ENCODE measurements around the gene PALLD. TPM values are rescaled to one million over a fixed set of nuclear protein-coding genes. Genes with fewer than 3 reads are reported as not detected.

The PALLD gene
- total RNA-seq, 4 donors from 2014 or later = 1,036 to 2,270 (median 2,202) TPM

DNA sequence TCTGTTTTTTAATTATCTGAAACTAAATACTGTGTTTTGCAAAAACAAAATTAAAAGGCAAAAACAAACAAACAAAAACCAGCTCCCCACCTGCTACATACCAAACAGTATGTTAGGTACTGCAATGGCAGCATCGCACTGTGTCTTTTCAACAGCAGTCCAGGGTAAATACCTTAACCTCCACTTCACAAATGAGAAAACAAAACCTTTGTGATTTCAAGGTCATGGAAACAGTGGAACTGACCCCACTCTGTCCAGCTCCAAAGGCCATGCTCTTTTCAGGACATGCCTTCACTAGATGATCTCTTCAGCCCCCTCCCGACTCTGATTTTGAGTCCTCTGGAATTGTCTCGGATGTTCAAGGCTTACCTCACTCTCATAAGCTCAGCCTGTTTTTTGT lies 329.8 kb downstream of the PALLD start:
- WGBS, 2 donors (ENCODE audit: low coverage in 1 of 2) = 90 to 93% methylated on average over 2 to 3 of the region's 3 CpGs
- peaks cover 0 to 11% (median 0%) of the 10 kb centered on the region in 3 donors for H3K4me1 ChIP-seq
- H3K27me3 ChIP-seq = no peaks in the 10 kb centered on the region
- ATAC-seq = no peak
- no peak overlapping the region for H3K27ac ChIP-seq
- H3K4me3 ChIP-seq = no peak overlapping the region
- TF ChIP-seq, protein P1, sequence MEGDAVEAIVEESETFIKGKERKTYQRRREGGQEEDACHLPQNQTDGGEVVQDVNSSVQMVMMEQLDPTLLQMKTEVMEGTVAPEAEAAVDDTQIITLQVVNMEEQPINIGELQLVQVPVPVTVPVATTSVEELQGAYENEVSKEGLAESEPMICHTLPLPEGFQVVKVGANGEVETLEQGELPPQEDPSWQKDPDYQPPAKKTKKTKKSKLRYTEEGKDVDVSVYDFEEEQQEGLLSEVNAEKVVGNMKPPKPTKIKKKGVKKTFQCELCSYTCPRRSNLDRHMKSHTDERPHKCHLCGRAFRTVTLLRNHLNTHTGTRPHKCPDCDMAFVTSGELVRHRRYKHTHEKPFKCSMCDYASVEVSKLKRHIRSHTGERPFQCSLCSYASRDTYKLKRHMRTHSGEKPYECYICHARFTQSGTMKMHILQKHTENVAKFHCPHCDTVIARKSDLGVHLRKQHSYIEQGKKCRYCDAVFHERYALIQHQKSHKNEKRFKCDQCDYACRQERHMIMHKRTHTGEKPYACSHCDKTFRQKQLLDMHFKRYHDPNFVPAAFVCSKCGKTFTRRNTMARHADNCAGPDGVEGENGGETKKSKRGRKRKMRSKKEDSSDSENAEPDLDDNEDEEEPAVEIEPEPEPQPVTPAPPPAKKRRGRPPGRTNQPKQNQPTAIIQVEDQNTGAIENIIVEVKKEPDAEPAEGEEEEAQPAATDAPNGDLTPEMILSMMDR (IDR thresholded peaks at IDR 0.05) = no peak
- TF ChIP-seq POLR2AphosphoS5 (IDR thresholded peaks at IDR 0.05) = no peak
- TF ChIP-seq EP300 (IDR thresholded peaks at IDR 0.05) = no peak
- TF ChIP-seq POLR2A (IDR thresholded peaks at IDR 0.05) = no peak
- H3K9me3 ChIP-seq = no peaks in the 10 kb centered on the region
- H3K36me3 ChIP-seq = no peaks in the 10 kb centered on the region

DNA sequence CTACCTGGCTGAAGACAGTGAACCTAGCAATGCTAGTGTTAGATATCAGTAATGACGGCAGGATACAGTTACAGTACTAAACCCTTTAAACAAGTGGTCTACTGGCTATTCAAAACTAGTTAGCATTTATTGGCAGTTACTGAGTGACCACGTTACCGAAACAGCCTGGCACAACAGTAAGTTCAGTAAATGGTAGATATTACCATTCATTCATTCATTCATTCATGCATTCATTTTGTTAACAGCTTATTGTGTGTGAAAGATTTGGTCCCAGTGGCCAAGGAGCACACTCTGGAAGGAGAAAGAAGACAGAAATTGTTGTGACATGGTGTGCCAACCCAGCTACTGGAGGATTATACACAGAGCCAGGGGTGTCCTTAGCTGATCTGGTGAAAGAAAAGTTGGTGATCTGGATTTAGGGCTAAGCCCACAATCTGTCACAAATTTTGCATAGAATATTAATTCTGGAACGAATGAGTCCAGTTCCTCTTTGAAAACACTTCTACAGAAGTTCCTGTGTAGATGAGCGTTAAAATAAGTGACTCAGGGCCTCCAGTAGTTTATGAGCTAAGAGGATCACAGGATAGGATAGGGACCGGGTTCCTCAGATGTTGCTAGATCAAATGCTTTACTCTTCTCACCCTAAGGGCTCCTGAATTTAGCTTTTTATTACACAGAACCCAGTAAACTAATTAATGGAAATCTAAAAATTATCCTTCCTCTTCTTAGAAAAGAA lies 334.1 kb downstream of the PALLD start:
- WGBS, 2 donors (ENCODE audit: low coverage in 1 of 2) = 51 to 60% methylated on average over 6 of the region's 6 CpGs
- Histone ChIP-seq H3K4me3 (peak overlapping the region; percentile 61 to 87), H3K4me1 (peaks cover 0 to 23% (median 0%) of the 10 kb centered on the region in 3 donors), H3K27ac (peak overlapping the region; percentile 88 to 100 (median 96)), H3K36me3 (no peaks in the 10 kb centered on the region), H3K27me3 (no peaks in the 10 kb centered on the region), H3K9me3 (no peaks in the 10 kb centered on the region)
- TF ChIP-seq EP300 (IDR thresholded peaks at IDR 0.05) = no peak
- no peak for TF ChIP-seq POLR2A (IDR thresholded peaks at IDR 0.05)
- no peak for TF ChIP-seq POLR2AphosphoS5 (IDR thresholded peaks at IDR 0.05)
- TF ChIP-seq, protein P1 (IDR thresholded peaks at IDR 0.05) = no peak
- no peak for ATAC-seq

DNA sequence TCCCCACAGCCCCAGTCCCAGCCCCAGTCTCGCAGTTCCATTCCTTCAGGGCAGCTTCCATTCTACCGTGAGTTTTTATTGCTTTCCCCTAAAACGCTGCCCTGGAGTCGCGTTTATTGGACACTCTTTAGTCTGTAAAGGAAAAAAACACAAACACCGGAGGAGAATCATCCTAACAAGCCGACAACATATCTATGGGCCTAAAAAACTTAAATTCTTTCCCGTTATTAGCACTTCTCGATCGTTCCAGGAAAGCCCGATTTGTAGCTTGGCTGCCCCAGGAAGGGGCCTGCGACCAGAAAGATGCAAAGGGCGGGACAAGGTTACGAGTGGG lies 334.7 kb downstream of the PALLD start:
- no peaks in the 10 kb centered on the region for H3K9me3 ChIP-seq
- H3K4me3 ChIP-seq = peak overlapping the region; percentile 61 to 87
- no peaks in the 10 kb centered on the region for H3K36me3 ChIP-seq
- H3K27me3 ChIP-seq = no peaks in the 10 kb centered on the region
- H3K4me1 ChIP-seq = peaks cover 0 to 29% (median 0%) of the 10 kb centered on the region in 3 donors
- ATAC-seq = peak; percentile 10
- 4 to 6% methylated on average over 5 to 7 of the region's 14 CpGs for WGBS, 2 donors (ENCODE audit: low coverage in 1 of 2)
- peak overlapping the region; percentile 88 to 100 (median 96) for H3K27ac ChIP-seq
- TF ChIP-seq POLR2A (IDR thresholded peaks at IDR 0.05) = no peak
- TF ChIP-seq, protein P1 (IDR thresholded peaks at IDR 0.05) = no peak
- no peak for TF ChIP-seq EP300 (IDR thresholded peaks at IDR 0.05)
- no peak for TF ChIP-seq POLR2AphosphoS5 (IDR thresholded peaks at IDR 0.05)

DNA sequence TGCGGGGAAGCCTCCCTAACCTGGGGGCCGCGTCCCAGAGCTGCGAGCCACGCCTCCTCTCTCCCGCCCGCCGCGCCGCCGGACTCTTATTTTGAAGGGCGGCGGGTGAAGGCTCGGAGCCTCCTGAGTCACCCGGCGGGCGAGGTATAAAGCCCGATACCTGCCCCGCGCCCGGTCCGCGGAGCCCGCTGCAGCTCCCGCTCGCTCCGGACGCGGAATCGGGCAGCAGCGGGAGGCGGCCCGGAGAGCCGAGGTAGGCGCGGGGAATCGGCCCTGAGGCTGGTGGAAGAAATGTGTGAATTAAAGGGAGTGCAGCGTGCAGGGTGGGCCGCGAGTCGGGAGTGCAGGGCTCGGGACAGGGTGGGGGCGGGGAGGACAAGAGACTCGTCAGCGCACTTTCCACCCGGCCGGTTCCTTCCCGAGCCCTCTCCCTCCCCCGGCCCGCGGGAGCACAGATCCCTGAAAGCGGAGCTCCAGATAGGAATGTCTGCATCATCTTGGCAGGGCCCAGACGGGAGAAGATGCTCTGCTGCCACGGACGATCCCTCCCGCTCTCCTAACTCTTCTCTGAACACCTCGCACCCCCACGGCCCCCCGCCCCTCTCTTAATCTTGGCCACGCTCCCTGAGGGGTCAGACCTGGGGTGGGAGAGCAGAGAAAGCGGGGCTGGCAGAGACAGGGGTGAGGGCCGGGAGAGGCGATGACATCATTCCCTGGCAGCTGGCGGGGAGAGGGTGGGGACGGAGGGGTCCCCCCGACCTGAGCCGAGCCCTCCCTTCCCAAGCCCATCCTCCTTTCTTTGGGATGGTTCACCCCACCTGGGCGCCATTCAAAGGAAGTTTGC lies 335.3 kb downstream of the PALLD start:
- Histone ChIP-seq H3K4me1 (peaks cover 0 to 35% (median 0%) of the 10 kb centered on the region in 3 donors), H3K27me3 (no peaks in the 10 kb centered on the region), H3K36me3 (no peaks in the 10 kb centered on the region), H3K27ac (peak overlapping the region; percentile 88 to 100 (median 96)), H3K9me3 (no peaks in the 10 kb centered on the region), H3K4me3 (peak overlapping the region; percentile 61 to 87)
- WGBS, 2 donors (ENCODE audit: low coverage in 1 of 2) = 20% methylated on average over 1 of the region's 68 CpGs; no CpG with 5 or more reads in 1 of the 2 donors
- ATAC-seq = peak; percentile 90
- TF ChIP-seq POLR2A (IDR thresholded peaks at IDR 0.05) = peak; percentile 98
- TF ChIP-seq EP300 (IDR thresholded peaks at IDR 0.05) = no peak
- TF ChIP-seq POLR2AphosphoS5 (IDR thresholded peaks at IDR 0.05) = peak; percentile 99
- TF ChIP-seq, protein P1 (IDR thresholded peaks at IDR 0.05) = no peak

All from gastroesophageal sphincter (tissue), 4 donors.